Uterus (tissue), 4 donors: Measurements from ENCODE around the gene TAS1R3. TPM values are rescaled to one million over a fixed set of nuclear protein-coding genes. Genes with fewer than 3 reads are reported as not detected.

Experiments
- DNase-seq, 2 donors: peaks; one replicate each; pipeline ENCODE4 v3.0.0-alpha.2; 2019 to 2020
- H3K27ac ChIP-seq, 2 donors: fragments of 200-600 bp; sonication (generic); 1 replicate in 1 of 2; 2 replicates in 1 of 2; pipeline ENCODE4 v1.5.1; 2016 to 2018
- H3K27me3 ChIP-seq, 2 donors: fragments of 200-600 bp; sonication (generic); one replicate each; pipeline ENCODE4 v1.5.1; 2018 to 2019; ENCODE audit warnings: control low read depth in 1 of 2
- H3K36me3 ChIP-seq, 2 donors: fragments of 200-600 bp; sonication (generic); one replicate each; pipeline ENCODE4 v1.5.1; 2019; ENCODE audit warnings: control low read depth in 1 of 2
- H3K4me1 ChIP-seq, 2 donors: fragments of 200-600 bp; sonication (generic); one replicate each; pipeline ENCODE4 v1.5.1; 2018 to 2019; ENCODE audit warnings: control low read depth in 1 of 2
- H3K4me3 ChIP-seq, 2 donors: fragments of 200-600 bp; sonication (generic); 1 replicate in 1 of 2; 2 replicates in 1 of 2; pipeline ENCODE4 v1.5.1; 2018 to 2019; ENCODE audit warnings: mild to moderate bottlenecking in 1 of 2
- H3K9me3 ChIP-seq, 2 donors: fragments of 200-600 bp; sonication (generic); one replicate each; pipeline ENCODE4 v1.5.1; 2019; ENCODE audit warnings: control low read depth in 1 of 2
- POLR2A ChIP-seq, 2 donors: fragments of 450-650 bp; IDR thresholded peaks; one replicate each; pipeline ENCODE4 v1.6.1; 2016; ENCODE audit warnings: antibody characterized with exemption in 2 of 2, mild to moderate bottlenecking in 1 of 2, moderate library complexity in 1 of 2
- intact Hi-C: fragments of 100-400 bp; cut with DNase I; formaldehyde crosslinking; loops from one replicate; pipeline ENCODE4 v1.15.1; 2023; ENCODE audit warnings: low total_unique reads
- total RNA-seq, 4 donors: library from RNA; depleted of rRNA in 3 of 4; stranded (reverse); fragments of >200 nt in 3 of 4; gene quantifications; one replicate each; pipeline versions ENCODE4 v1.1.0 to v1.2.4, GENCODE V29; 2014 to 2023
- TF ChIP-seq, protein P1 (sequence below), 4 experiments: fragments of 200-600 bp in 2 of 4; fragments of 450-650 bp in 2 of 4; sonication (generic) in 2 of 4; IDR thresholded peaks; one replicate each; pipeline ENCODE4 v1.5.1; 2016 to 2019; ENCODE audit warnings: antibody characterized with exemption in 4 of 4, mild to moderate bottlenecking in 2 of 4, moderate library complexity in 1 of 4
- donor health status: DM: yes; HTN: yes; CAD: no.

The TAS1R3 gene
- total RNA-seq, result under 1 TPM in 2 of 4 donors, not detected in 2; 0.14 to 0.34 TPM

DNA sequence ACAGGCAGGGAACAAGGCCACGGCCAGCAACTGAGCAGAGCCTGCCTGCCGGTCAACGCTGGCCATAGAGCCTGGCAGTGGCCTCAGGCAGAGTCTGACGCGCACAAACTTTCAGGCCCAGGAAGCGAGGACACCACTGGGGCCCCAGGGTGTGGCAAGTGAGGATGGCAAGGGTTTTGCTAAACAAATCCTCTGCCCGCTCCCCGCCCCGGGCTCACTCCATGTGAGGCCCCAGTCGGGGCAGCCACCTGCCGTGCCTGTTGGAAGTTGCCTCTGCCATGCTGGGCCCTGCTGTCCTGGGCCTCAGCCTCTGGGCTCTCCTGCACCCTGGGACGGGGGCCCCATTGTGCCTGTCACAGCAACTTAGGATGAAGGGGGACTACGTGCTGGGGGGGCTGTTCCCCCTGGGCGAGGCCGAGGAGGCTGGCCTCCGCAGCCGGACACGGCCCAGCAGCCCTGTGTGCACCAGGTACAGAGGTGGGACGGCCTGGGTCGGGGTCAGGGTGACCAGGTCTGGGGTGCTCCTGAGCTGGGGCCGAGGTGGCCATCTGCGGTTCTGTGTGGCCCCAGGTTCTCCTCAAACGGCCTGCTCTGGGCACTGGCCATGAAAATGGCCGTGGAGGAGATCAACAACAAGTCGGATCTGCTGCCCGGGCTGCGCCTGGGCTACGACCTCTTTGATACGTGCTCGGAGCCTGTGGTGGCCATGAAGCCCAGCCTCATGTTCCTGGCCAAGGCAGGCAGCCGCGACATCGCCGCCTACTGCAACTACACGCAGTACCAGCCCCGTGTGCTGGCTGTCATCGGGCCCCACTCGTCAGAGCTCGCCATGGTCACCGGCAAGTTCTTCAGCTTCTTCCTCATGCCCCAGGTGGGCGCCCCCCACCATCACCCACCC is at the start of gene TAS1R3:
TAS1R3 (plus strand) TSS at position 213 of the 898 bp plus-strand sequence; CDS start at position 279, 66 bp downstream.
- Histone ChIP-seq H3K4me1 (peaks cover 0 to 3% of the 10 kb centered on the region in 2 donors), H3K9me3 (no peaks in the 10 kb centered on the region), H3K4me3 (no peak within 1 kb of the TSS), H3K36me3 (no peaks in the 10 kb centered on the region), H3K27me3 (no peaks in the 10 kb centered on the region), H3K27ac (no peak within 1 kb of the TSS)
- DNase-seq, result no peak
- TF ChIP-seq, protein P1, sequence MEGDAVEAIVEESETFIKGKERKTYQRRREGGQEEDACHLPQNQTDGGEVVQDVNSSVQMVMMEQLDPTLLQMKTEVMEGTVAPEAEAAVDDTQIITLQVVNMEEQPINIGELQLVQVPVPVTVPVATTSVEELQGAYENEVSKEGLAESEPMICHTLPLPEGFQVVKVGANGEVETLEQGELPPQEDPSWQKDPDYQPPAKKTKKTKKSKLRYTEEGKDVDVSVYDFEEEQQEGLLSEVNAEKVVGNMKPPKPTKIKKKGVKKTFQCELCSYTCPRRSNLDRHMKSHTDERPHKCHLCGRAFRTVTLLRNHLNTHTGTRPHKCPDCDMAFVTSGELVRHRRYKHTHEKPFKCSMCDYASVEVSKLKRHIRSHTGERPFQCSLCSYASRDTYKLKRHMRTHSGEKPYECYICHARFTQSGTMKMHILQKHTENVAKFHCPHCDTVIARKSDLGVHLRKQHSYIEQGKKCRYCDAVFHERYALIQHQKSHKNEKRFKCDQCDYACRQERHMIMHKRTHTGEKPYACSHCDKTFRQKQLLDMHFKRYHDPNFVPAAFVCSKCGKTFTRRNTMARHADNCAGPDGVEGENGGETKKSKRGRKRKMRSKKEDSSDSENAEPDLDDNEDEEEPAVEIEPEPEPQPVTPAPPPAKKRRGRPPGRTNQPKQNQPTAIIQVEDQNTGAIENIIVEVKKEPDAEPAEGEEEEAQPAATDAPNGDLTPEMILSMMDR (IDR thresholded peaks at IDR 0.05), result no peak
- no peak for TF ChIP-seq POLR2A (IDR thresholded peaks at IDR 0.05)
- intact Hi-C loops, result no loop called here

GRCh38 chr1:1281533-1282321 is 49.4 kb upstream of the TAS1R3 start:
- TF ChIP-seq, protein P1 (IDR thresholded peaks at IDR 0.05), result no peak
- no peak for TF ChIP-seq POLR2A (IDR thresholded peaks at IDR 0.05)
- intact Hi-C loops, result no loop called here
- no peak overlapping the region for H3K27ac ChIP-seq
- H3K4me3 ChIP-seq, result no peak overlapping the region
- no peak for DNase-seq
- no peaks in the 10 kb centered on the region for H3K4me1 ChIP-seq
- H3K9me3 ChIP-seq, result no peaks in the 10 kb centered on the region
- no peaks in the 10 kb centered on the region for H3K27me3 ChIP-seq
- no peaks in the 10 kb centered on the region for H3K36me3 ChIP-seq

- TF ChIP-seq, protein P1 (IDR thresholded peaks at IDR 0.05), result no peak
- TF ChIP-seq POLR2A (IDR thresholded peaks at IDR 0.05), result no peak
- no peaks in the 10 kb centered on the region for H3K9me3 ChIP-seq
- H3K27ac ChIP-seq, result no peak overlapping the region
- DNase-seq, result no peak
- H3K36me3 ChIP-seq, result no peaks in the 10 kb centered on the region
- no peaks in the 10 kb centered on the region for H3K4me1 ChIP-seq
- H3K27me3 ChIP-seq, result no peaks in the 10 kb centered on the region
- intact Hi-C loops, result no loop called here
- H3K4me3 ChIP-seq, result no peak overlapping the region
These were observed 48.1 kb upstream of the TAS1R3 start for GRCh38 chr1:1282998-1283397.

- intact Hi-C loops, result no loop called here
These were observed 47.3 kb upstream of the TAS1R3 start for GRCh38 chr1:1283821-1284220.

More at GRCh38 chr1:1283821-1284220, 47.3 kb upstream of the TAS1R3 start:
- no peak for DNase-seq
- Histone ChIP-seq H3K4me1 (no peaks in the 10 kb centered on the region), H3K27me3 (no peaks in the 10 kb centered on the region), H3K4me3 (no peak overlapping the region), H3K27ac (no peak overlapping the region), H3K9me3 (no peaks in the 10 kb centered on the region), H3K36me3 (no peaks in the 10 kb centered on the region)
- TF ChIP-seq, protein P1 (IDR thresholded peaks at IDR 0.05), result no peak
- no peak for TF ChIP-seq POLR2A (IDR thresholded peaks at IDR 0.05)
